OCI-LY7 (cell line): Measurements from ENCODE around the gene APOL3.

Experiments used
- EZH2phosphoT487 ChIP-seq: fragments of 200-600 bp; sonication (generic); IDR thresholded peaks from 2 replicates; pipeline ENCODE4 v1.6.1; 2018; ENCODE audit warnings: low read depth, borderline replicate concordance, mild to moderate bottlenecking, mixed run types, antibody characterized with exemption, low read length, moderate library complexity, mixed read lengths
- TF ChIP-seq, protein P1 (sequence below): fragments of 200-600 bp; sonication (generic); conservative IDR thresholded peaks from 2 replicates; pipeline ENCODE4 v1.5.1; 2014; ENCODE audit warnings: mild to moderate bottlenecking, antibody characterized with exemption, low read length, moderate library complexity, mixed read lengths

DNA sequence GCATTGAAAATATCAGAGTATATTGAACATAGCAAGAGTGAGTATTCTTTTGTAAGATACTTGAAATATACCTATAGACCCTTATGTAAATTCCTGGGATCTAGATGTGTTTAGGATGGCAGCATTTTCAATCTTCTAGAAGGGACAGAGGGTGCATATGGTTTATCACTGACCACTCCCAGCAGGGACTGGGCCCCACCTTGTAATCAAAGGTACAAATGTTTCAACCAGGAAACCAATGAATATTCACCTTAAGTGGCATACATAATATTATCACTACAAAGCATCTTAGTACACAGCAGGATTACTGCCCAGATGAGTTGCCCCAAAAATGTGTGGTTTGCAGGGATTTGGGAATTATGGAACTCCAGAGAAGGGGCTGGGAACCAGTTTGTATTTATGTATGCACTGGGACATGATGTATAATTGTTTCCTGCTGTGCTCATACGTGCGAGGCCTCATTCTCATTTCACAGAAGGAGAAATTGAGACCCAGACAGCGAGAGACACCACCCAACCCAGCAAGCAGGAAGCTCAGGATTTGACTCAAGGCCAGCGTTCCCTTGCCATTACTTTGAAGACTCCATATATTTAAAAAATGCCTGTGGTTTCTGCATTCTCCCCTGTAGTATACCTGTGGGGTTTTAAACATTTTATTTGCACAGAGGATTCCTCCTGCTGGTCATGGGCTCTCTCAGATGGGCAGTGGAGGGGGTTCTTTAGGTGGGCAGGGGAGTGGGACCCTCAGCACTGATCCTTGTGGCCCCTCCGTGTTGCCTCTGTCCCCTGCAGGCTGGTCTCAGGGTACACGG lies 35.9 kb upstream of the APOL3 start:
- TF ChIP-seq, protein P1, sequence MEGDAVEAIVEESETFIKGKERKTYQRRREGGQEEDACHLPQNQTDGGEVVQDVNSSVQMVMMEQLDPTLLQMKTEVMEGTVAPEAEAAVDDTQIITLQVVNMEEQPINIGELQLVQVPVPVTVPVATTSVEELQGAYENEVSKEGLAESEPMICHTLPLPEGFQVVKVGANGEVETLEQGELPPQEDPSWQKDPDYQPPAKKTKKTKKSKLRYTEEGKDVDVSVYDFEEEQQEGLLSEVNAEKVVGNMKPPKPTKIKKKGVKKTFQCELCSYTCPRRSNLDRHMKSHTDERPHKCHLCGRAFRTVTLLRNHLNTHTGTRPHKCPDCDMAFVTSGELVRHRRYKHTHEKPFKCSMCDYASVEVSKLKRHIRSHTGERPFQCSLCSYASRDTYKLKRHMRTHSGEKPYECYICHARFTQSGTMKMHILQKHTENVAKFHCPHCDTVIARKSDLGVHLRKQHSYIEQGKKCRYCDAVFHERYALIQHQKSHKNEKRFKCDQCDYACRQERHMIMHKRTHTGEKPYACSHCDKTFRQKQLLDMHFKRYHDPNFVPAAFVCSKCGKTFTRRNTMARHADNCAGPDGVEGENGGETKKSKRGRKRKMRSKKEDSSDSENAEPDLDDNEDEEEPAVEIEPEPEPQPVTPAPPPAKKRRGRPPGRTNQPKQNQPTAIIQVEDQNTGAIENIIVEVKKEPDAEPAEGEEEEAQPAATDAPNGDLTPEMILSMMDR = no peak
- TF ChIP-seq EZH2phosphoT487 = no peak
